Fibroblast of lung (primary cell): Measurements from ENCODE around the gene CXCR3. TPM values are rescaled to one million over a fixed set of nuclear protein-coding genes. Genes with fewer than 3 reads are reported as not detected.

Experiments
- DNase-seq, 2 donors: peaks; one replicate each; pipeline versions ENCODE4 v3.0.0 to v3.0.0-alpha.2; 2010; ENCODE audit warnings: low read depth in 2 of 2
- H2AFZ ChIP-seq: 2 replicates; pipeline ENCODE4 v1.5.1; 2012; ENCODE audit warnings: low read length, control low read depth, inconsistent platforms
- H3K27ac ChIP-seq: 2 replicates; pipeline ENCODE4 v1.5.1; 2011; ENCODE audit warnings: low read length, control low read depth; ENCODE audit not compliant: insufficient read depth
- H3K27me3 ChIP-seq: 2 replicates; pipeline ENCODE4 v1.5.1; 2011; ENCODE audit warnings: mild to moderate bottlenecking, low read length; ENCODE audit not compliant: control insufficient read depth, insufficient read depth
- H3K36me3 ChIP-seq: 2 replicates; pipeline ENCODE4 v1.5.1; 2011; ENCODE audit warnings: low read length; ENCODE audit not compliant: control insufficient read depth, insufficient read depth
- H3K4me1 ChIP-seq: 2 replicates; pipeline ENCODE4 v1.5.1; 2011; ENCODE audit warnings: low read length; ENCODE audit not compliant: control insufficient read depth, insufficient read depth; ENCODE audit errors: extremely low read depth
- H3K4me2 ChIP-seq: 2 replicates; pipeline ENCODE4 v1.5.1; 2011; ENCODE audit warnings: low read length, control low read depth; ENCODE audit not compliant: insufficient read depth; ENCODE audit errors: extremely low read depth
- H3K4me3 ChIP-seq, 4 experiments: fragments of 200-600 bp in 1 of 4; sonication (generic) in 1 of 4; replicated peaks in 1 of 4; 2 replicates each; pipeline ENCODE4 v1.5.1; 2011 to 2016; ENCODE audit warnings: low read length in 4 of 4, low read depth in 3 of 4, mild to moderate bottlenecking in 3 of 4, control low read depth in 2 of 4, inconsistent platforms in 1 of 4, mixed read lengths in 1 of 4; ENCODE audit not compliant: insufficient read depth in 1 of 4; ENCODE audit errors: control extremely low read depth in 1 of 4
- H3K79me2 ChIP-seq: 2 replicates; pipeline ENCODE4 v1.5.1; 2012; ENCODE audit warnings: mild to moderate bottlenecking, low read length, inconsistent platforms; ENCODE audit not compliant: control insufficient read depth, insufficient read depth
- H3K9ac ChIP-seq: 2 replicates; pipeline ENCODE4 v1.5.1; 2011; ENCODE audit warnings: mild to moderate bottlenecking, low read length, control low read depth; ENCODE audit not compliant: insufficient read depth
- H3K9me3 ChIP-seq: 2 replicates; pipeline ENCODE4 v1.5.1; 2012; ENCODE audit warnings: low read depth, low read length; ENCODE audit not compliant: control insufficient read depth, insufficient read depth
- H4K20me1 ChIP-seq: 2 replicates; pipeline ENCODE4 v1.5.1; 2011; ENCODE audit warnings: low read length; ENCODE audit not compliant: control insufficient read depth, insufficient read depth; ENCODE audit errors: extremely low read depth
- CTCF ChIP-seq, 2 donors: IDR thresholded peaks in 1 of 2; conservative IDR thresholded peaks in 1 of 2; 1 replicate in 1 of 2; 2 replicates in 1 of 2; pipeline ENCODE4 v1.5.1; 2011 to 2012; ENCODE audit warnings: low read length in 2 of 2, control low read depth in 1 of 2, inconsistent platforms in 1 of 2, low read depth in 1 of 2, mild to moderate bottlenecking in 1 of 2
- EZH2 ChIP-seq: IDR thresholded peaks from 2 replicates; pipeline ENCODE4 v1.5.1; 2012; ENCODE audit warnings: low read length, control low read depth, mild to moderate bottlenecking; ENCODE audit errors: missing control alignments
- polyA plus RNA-seq, 2 donors: library from polyadenylated mRNA; depleted of rRNA in 1 of 2; stranded (reverse) in 1 of 2; unstranded in 1 of 2; fragments of >200 nt; gene quantifications; 2 replicates each; pipeline ENCODE4 v1.2.1, GENCODE V29; 2011 to 2012; ENCODE audit warnings: missing spikeins in 1 of 2
- total RNA-seq: library from RNA; depleted of rRNA; stranded (reverse); fragments of >200 nt; gene quantifications from 2 replicates; pipeline ENCODE4 v1.2.1, GENCODE V29; 2014

Gene CXCR3
- total and polyA plus RNA-seq, 2 donors (not counting 1 experiment from before 2014, with no cell fraction given): not detected

GRCh38 chrX:71609095-71609750, 9.1 kb downstream of the CXCR3 start:
- Histone ChIP-seq H3K4me3 (no peak overlapping the region), H3K4me2 (no peak overlapping the region), H3K27ac (no peak overlapping the region), H3K79me2 (no peaks in the 10 kb centered on the region), H3K9ac (no peak overlapping the region), H3K36me3 (peaks cover 1% of the 10 kb centered on the region), H3K4me1 (no peaks in the 10 kb centered on the region), H2AFZ (no peak overlapping the region), H3K9me3 (no peaks in the 10 kb centered on the region), H3K27me3 (no peaks in the 10 kb centered on the region), H4K20me1 (no peaks in the 10 kb centered on the region)
- no peak for DNase-seq
- TF ChIP-seq CTCF (conservative IDR thresholded peaks at IDR 0.05 in 1 of 2, IDR thresholded peaks at IDR 0.05 in 1 of 2; ENCODE audit: low read depth in 1 of 2, low read length in 2 of 2) (no peak), EZH2 (no peak)

- TF ChIP-seq EZH2: no peak
- no peak for TF ChIP-seq CTCF (conservative IDR thresholded peaks at IDR 0.05 in 1 of 2, IDR thresholded peaks at IDR 0.05 in 1 of 2; ENCODE audit: low read depth in 1 of 2, low read length in 2 of 2)
- no peak for DNase-seq
- Histone ChIP-seq H3K4me3 (no peak overlapping the region), H3K79me2 (no peaks in the 10 kb centered on the region), H3K9me3 (no peaks in the 10 kb centered on the region), H3K4me2 (no peak overlapping the region), H3K4me1 (no peaks in the 10 kb centered on the region), H2AFZ (no peak overlapping the region), H3K27ac (no peak overlapping the region), H4K20me1 (no peaks in the 10 kb centered on the region), H3K27me3 (no peaks in the 10 kb centered on the region), H3K36me3 (peaks cover 4% of the 10 kb centered on the region), H3K9ac (no peak overlapping the region)
These were observed 10.8 kb downstream of the CXCR3 start for GRCh38 chrX:71607488-71607887.

GRCh38 chrX:71606536-71607216, 11.6 kb downstream of the CXCR3 start:
- Histone ChIP-seq H3K4me3 (no peak overlapping the region), H3K27me3 (no peaks in the 10 kb centered on the region), H3K79me2 (no peaks in the 10 kb centered on the region), H3K9ac (no peak overlapping the region), H2AFZ (no peak overlapping the region), H3K4me1 (no peaks in the 10 kb centered on the region), H3K27ac (no peak overlapping the region), H3K9me3 (no peaks in the 10 kb centered on the region), H3K4me2 (no peak overlapping the region), H3K36me3 (peaks cover 4% of the 10 kb centered on the region), H4K20me1 (no peaks in the 10 kb centered on the region)
- no peak for DNase-seq
- TF ChIP-seq CTCF (conservative IDR thresholded peaks at IDR 0.05 in 1 of 2, IDR thresholded peaks at IDR 0.05 in 1 of 2; ENCODE audit: low read depth in 1 of 2, low read length in 2 of 2) (no peak), EZH2 (no peak)
